COLO668 (cell line): ENCODE results near the gene ANGPTL7.

Source experiments
- DNase-seq: peaks from one replicate; lab custom pipeline; 2025; ENCODE audit not compliant: unreplicated experiment; lab: John Stamatoyannopoulos, UW

The ANGPTL7 gene

DNA sequence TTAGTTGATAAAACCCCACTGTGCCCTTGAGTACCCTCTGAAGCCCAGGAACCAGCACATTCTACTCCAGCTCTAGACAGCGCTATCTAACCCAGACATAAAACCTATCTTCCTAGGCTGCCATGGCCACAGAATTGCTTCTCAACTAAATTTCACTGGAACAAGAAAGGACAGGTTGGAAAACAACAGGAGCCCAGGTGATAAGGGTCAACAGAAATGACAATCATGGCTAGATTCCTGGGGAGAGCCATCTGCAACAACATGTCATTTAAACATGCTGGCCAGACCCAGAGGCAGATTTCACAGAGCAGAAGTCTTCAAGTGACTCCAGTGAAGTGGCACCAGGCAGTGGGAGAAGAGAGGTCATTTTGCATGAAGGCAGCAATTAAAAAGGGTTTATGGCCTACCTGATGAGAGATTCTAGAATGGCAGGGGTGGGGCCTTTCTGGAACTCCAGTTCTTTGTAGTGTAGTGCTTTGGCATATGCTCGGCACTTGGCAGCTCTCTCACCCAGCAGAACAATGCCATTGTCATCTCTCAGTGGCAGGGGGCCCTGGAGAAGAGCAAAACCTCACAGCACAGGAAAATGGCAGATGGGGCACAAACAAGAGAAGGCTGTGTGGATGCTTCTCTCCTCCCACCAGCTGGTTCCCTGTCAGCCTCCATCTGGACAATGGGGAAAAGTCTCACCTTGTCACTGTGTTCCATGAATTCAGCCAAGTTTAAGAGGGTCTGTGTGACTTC is 9.9 kb downstream of the ANGPTL7 start:
- no peak for DNase-seq

DNA sequence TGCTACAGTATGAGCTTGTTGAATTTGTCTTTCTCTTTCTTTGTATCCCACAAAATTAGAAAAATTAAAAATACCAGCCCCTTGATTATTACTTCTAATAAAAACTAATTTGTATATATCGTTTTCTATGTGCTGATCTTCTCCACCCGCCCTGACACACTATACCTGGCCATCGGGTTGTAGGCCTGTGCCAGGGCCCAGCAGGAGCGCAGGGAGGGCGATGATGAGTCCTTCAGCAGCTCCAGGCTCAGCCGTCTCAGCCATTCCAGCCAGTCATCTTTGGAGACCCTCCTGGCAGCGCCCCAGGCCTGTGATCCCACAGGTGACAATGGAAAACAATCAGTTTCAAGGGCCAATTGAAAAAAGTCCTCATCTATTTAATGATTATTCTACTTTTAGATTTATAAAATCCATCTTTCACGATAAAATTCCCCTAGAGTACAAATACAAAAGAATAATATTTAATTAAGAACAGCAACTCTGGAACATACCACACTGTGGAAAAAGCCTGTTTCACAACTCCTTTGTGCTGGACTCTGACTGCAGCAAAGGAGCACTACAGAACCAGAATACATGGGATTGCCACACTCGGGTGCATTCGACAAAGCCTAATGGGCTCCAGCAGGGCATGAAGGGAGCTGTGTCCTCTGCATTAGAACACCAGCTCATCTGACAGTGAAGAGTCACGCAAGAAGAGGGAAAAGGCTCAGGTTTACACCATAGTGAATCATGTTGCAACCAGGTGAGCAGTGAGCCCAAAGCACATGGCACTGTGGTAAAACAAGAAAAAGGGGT is 15.4 kb downstream of the ANGPTL7 start:
- DNase-seq: no peak

DNA sequence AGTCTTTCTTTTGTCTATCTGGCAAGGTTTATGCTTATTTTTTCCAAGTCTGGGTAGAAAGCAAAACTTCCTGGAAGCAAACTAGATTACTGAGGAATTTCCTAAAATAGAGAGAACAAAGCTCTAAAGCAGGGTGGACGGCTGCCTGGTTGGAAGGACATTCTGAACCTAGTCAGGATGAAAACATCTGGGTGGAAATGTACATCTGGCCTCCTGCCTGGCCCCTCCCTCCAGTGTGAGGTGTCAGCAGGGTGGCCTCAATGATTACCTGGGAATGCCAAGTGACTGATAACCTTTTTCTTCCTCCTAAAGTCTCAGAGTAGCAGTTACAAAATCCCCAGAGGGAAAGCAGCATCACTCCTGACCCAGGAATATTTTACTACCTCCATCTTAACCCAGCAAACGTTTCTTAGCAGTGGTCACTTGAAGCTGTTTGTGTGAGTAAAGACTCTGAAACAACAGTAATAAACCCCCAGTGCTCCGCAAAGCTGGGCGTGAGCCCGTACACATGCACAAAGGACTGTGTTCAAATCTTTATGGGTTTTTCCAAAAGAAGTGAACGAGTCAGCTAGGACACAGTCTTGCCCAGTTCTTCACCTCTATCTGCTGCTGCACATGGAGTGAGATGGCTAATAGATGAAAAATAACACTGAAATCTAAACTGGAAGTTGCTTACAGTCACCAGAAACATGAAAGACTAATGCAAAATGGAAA is 18.9 kb downstream of the ANGPTL7 start:
- DNase-seq: no peak

DNA sequence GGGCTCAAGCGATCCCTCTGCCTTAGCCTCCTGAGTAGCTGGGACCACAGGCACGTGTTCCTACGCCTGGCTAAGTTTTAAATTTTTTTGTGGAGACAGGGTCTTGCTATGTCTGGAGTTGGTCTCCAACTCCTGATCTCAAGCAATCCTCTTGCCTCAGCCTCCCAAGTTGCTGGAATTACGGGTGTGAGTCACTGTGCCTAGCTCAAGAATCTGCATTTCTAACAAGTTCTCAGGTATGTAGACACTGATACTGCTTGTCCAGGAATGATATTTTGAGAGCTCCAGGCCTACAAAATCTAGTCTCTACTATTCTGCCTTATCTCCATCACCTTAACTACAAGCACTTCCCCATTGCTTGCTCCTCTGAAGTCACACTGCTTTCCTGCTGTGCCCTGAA is 22.3 kb downstream of the ANGPTL7 start:
- DNase-seq: no peak

DNA sequence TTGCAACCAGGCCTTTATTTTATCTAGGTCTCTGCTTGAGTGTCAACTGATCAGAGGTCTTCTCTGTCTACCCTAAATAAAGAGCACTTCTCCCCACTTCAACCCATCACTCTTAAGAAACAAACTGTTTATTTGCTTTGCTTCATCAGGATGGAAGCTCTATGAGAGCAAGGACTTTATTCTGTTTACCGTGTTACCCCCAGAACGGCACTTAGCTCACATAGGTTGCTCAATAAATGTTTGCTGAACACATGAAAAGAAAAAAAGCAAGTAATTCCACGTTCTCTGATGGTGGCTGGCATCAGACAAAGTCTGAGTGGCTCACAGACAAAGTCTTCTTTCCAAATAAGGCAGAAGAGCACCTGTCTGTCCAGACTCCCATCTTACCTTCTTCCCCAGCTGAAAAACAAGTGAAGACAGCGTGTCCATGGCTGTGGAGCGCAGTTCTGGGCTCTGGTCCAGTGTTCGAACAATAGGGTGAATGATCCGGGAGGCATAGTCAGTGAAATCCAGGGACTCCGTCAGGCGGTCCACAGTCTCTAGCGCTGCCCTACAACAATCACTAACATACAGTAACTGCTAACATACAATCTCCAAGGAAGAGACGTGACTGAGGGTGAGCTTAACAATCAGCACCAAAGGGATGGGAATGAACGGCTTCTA is 22.9 kb downstream of the ANGPTL7 start:
- no peak for DNase-seq

DNA sequence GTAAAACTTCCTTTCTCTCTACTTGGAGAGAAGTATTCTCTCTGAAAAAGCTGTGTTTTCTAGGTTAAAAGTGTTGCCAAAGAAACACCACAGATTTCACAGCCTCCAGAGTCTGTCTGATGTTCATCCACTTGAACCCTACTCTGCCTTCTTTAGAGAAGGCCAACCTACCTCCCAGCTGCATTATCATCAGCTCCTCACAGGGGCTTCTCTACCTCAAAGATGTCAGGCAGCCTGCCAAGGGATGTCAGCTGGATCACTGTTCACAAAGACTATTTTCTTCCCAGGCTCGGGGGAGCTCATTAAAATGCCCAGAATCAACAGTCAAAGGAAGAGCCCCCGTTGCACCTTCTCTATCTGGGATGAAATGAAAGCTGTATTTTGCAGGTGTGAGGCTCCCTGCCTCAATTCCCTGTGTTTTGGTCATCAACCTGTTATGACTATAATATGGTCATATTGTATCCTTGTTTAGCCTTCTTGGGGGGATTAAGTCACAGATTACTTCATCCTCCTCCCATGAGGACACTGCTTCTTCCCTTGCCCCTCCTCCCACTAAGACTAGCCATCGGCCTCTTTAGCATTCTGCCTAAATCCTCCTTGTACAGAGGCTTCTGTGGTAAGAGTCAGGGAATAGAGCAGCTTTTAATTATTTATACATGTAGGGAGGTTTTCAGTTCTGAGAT is 25.7 kb downstream of the ANGPTL7 start:
- DNase-seq: no peak

DNA sequence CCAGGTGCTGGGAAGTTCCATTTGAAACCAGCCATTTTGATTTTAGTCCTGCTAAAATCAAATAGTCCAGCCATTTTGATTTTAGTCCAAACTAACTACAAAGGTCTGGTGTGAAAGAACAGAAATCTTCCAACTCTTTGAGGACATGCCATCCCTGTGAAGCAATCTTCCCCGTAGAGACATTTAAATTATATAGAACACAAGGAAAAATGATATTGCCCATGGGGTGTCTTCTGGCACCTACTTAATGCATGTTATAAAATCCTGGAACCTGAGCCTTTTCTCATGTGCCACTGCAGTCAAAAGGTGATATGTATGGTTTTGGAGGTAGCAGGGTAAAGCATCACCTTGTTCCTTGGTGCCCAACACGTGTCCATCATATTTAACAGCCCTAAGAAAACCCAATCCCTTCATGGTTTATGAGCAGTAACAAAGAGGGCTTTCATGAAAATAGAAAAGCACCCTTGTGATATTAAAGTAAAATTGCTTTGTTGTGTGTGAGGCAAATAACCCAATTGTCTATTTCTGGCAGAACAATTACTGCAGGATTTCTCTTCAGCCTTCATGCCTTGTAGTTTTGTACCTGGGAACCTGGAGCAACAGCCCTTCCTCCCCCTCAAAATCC is 26.3 kb downstream of the ANGPTL7 start:
- DNase-seq: no peak

DNA sequence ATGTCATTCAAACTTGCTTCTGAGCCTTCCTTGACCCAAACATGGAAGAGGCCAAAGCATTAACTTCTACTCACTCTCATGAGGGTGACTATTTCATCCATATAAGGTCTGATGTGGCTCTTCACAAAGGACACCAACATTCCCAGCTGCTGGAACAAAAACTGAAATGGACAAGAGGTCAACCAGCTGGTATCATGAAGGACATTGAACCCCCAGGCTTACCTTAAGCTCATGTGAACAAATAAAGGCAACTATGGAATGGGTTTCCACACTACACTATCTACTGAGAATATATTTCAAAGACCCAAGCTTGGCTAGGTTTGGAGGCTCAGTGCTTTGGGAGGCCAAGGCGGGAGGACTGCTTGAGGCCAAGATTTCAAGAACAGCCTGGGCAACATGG is 26.9 kb downstream of the ANGPTL7 start:
- DNase-seq: no peak

DNA sequence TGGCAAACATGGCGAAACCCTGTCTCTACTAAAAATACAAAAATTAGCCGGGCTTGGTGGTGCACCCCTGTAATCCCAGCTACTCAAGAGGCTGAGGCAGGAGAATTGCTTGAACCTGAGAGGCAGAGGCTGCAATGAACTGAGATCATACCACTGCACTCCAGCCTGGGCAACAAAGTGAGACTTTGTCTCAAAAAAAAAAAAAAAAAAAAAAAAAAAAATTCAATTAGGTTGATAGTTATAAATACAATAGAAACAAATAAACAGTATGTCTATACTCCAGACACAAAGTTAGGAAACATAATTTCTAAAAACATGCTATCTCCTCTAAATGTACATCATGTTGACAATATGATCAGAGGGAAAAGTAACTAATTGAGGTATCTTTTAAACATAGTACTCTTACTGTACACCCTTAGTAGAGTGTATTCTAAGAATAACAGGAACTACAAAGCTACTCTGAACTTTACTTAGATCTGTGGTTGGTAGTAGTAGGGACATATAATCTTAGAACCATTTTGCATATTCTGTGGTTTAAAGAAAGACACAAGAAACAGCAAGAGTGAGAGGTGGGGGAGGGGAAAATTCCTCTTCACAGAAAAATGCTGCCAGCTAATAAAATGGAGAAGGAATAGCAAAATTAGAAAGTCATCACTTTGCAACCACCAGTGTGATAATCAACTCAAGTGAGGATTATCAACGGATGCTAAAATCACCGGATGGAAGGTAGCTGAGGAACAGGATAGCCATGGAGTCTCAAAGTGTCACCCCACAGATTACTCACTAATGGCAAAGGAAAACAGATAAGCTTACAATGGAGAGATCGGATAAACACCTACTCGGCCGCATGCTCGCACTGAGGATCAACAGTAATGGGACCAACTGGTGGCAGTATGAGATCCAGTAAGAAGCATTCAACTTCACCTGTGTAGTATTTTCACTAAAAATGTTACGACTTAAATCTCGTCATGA is 38.2 kb downstream of the ANGPTL7 start:
- DNase-seq: no peak

DNA sequence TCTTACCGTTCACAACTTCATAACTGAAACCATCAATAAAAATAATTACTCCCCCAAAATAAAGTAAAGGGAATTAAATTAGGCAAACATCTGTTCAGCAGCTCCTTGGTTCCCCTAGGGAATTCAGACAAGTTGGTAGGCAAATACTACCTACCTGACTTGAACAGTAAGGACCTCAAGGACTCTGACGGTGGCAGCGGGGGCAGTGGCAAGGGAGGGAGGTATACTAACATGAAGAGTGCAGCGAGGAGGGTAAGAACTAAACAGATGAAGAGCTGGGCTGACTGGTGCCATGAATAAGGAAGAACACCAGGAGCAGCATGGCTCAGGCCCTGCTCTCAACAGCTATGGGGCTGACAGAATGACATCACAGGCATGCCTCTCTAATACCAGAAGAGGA is 40.0 kb downstream of the ANGPTL7 start:
- DNase-seq: no peak

DNA sequence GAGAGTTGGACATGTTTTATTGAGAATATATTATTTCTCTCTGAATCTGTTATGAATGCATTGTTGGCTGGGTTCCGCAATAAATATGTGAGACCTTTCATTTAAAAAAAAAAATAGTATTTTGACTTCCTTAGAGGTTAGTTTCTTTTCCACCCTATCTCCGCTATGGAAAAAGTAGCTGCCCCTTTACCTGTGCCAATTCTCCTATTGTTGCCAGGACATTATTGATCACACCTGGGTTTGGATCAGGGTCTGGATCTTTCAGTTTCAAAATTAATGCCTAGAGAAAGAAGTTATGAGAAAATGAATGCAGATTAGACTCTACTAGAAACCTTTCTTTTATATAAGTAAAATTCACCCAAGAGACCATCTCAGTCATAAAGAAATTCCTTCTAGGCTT is 44.1 kb downstream of the ANGPTL7 start:
- DNase-seq: no peak

DNA sequence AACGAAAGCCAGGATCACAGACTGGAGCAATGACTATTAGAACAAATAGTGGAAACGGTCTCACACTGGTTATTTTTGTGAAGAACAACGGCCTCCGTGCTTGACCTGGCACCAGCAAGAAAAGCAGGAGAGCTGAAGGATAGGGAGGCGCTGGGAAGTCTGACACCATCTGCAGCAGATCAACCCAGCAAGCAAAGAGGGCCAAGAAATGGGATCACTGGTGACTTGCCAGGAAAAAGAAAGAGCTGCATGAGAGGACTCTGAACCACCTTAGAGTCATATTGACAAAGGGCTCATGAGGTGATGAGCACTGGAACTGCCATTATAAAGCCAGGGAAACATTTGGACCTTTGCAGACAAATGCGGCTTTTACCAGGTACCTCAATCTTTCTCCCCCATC is 48.2 kb downstream of the ANGPTL7 start:
- DNase-seq: no peak

DNA sequence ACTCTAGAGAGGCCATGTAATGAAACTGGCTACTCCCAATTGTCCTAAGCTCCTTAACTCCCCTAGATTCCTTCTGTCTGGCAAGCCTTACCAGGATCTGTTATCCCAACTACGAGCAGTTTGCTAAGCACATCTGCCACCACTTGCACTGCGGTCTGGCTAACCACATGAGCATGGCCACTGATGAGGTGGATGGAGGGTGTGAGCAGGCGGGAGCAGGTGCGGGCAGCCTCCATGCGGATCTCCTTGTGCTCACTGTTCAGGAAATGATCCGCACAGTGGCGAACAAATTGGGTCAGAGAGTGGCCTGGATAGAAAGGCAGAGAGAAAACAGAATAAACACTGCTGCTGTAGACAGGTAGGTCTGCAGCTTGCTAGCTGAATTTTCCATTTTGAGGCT is 49.2 kb downstream of the ANGPTL7 start:
- DNase-seq: no peak

DNA sequence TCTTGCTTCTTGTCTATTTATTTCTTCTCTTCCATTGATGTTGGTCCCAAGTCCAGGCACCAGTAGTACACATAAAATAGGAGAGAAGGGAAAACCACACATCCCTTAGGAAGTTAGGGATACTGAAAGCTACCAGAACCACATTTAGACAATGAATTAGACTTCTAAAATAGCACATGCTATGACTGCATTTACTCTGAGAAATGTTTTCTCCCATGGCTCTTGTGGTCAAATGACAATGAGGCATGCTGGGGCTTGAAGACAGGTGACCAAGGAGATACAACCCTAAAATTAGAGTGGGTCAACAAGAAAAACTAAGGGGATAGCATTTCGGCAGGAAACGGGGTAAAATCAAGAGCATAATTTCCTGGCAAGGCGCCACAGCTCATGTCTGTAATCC is 56.1 kb downstream of the ANGPTL7 start:
- DNase-seq: no peak
